ENCODE data around the gene CNTNAP2.

Gene CNTNAP2

GRCh38 chr7:147438216-147438615 is 1321.6 kb downstream of the CNTNAP2 start:
- no peak overlapping the region for H3K27ac ChIP-seq
- no peak for TF ChIP-seq ZFX (IDR thresholded peaks at IDR 0.05)
- TF ChIP-seq, protein P1, sequence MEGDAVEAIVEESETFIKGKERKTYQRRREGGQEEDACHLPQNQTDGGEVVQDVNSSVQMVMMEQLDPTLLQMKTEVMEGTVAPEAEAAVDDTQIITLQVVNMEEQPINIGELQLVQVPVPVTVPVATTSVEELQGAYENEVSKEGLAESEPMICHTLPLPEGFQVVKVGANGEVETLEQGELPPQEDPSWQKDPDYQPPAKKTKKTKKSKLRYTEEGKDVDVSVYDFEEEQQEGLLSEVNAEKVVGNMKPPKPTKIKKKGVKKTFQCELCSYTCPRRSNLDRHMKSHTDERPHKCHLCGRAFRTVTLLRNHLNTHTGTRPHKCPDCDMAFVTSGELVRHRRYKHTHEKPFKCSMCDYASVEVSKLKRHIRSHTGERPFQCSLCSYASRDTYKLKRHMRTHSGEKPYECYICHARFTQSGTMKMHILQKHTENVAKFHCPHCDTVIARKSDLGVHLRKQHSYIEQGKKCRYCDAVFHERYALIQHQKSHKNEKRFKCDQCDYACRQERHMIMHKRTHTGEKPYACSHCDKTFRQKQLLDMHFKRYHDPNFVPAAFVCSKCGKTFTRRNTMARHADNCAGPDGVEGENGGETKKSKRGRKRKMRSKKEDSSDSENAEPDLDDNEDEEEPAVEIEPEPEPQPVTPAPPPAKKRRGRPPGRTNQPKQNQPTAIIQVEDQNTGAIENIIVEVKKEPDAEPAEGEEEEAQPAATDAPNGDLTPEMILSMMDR (conservative IDR thresholded peaks at IDR 0.05) = no peak

DNA sequence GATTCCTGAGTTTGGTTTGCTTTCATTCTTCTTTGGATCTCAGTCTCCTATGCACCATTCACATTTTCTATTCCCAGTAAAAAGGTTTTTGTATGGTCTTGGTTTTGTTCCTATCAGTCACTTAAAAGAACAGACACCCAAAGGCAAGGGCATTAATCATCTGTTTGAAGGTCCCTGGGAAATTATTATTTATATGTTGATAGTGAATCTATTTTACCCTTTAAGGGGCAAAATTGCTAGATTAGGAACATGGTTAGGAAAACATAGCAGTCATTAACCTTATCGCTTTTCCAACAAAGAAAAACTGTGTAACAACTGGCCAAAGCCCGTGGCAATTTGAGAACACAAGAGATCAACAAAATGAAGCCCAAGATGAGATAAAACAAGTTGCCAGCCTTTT is 1327.3 kb downstream of the CNTNAP2 start:
- TF ChIP-seq, protein P1 (conservative IDR thresholded peaks at IDR 0.05) = no peak
- no peak for TF ChIP-seq ZFX (IDR thresholded peaks at IDR 0.05)

DNA sequence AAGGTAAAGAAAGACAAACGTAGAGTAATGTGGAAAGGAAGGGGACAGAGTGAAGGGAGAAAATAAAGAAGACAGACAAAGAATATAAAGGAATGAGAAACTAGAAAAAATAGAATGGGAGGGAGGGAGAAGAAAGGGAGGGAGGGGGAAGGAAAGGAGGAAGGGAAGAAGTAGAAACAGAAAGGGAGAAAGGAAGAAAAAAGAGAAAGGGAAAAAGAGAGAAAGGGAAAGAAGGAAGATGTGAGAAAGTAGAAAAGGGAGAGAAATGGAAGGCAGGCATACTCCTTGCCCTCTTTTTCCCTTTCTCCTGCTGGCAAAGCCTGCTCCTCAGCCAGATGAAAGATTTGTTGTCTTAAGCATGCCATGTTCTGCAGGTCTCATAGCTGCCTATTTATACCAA is 1336.2 kb downstream of the CNTNAP2 start:
- no peak overlapping the region for H3K27ac ChIP-seq

More for the DNA sequence above, 1327.3 kb downstream of the CNTNAP2 start:
- H3K27ac ChIP-seq = no peak overlapping the region

GRCh38 chr7:147465223-147465622 is 1348.6 kb downstream of the CNTNAP2 start:
- H3K27ac ChIP-seq = no peak overlapping the region
- no peak for TF ChIP-seq ZFX (IDR thresholded peaks at IDR 0.05)
- TF ChIP-seq, protein P1 (conservative IDR thresholded peaks at IDR 0.05) = no peak

More for the DNA sequence above, 1336.2 kb downstream of the CNTNAP2 start:
- TF ChIP-seq, protein P1 (conservative IDR thresholded peaks at IDR 0.05) = no peak
- no peak for TF ChIP-seq ZFX (IDR thresholded peaks at IDR 0.05)

DNA sequence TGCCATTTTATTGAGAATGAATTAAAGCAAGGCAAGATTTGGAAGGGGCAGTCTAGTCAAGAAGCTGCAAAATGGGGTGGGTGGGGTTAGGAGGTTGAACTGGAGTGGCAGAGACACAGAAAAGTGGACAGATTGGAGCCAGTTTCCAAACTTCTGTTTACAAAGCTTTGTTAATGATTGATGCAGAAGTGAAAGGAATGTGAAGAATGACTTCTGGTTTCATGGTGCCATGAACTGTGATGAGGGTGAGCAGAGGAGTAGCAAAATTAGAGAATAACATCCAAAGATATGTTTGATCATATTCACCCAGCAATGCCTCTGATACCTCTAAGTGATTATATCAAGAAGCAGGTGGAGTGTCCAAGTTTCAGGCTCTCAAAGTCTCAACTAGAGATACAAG is 1356.0 kb downstream of the CNTNAP2 start:
- H3K27ac ChIP-seq = no peak overlapping the region
- TF ChIP-seq, protein P1 (conservative IDR thresholded peaks at IDR 0.05) = no peak
- no peak for TF ChIP-seq ZFX (IDR thresholded peaks at IDR 0.05)

GRCh38 chr7:147474862-147475261 is 1358.3 kb downstream of the CNTNAP2 start:
- H3K27ac ChIP-seq = no peak overlapping the region

DNA sequence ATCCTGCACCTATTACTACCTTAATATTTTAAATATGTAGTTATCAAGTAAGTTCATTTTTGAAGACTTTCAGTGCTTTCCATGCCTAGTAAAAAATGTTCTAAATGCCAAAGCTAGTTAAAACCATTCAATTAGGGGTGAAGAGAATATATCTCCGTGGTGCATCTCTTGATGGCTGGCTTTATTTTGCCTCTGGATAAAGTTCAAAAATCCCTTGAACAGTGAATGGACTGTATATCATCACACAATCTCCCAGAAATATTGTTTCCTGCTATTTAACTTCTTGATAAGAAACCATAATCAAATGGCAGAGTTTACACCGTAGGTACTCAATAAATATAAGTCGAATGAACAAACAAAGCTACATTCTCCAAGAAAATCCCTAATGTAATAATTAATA is 1360.9 kb downstream of the CNTNAP2 start:
- no peak for TF ChIP-seq ZFX (IDR thresholded peaks at IDR 0.05)
- TF ChIP-seq, protein P1 (conservative IDR thresholded peaks at IDR 0.05) = no peak
- H3K27ac ChIP-seq = no peak overlapping the region

More at GRCh38 chr7:147474862-147475261, 1358.3 kb downstream of the CNTNAP2 start:
- TF ChIP-seq ZFX (IDR thresholded peaks at IDR 0.05) = no peak
- TF ChIP-seq, protein P1 (conservative IDR thresholded peaks at IDR 0.05) = no peak

All from C4-2B (cell line).